HFFc6 (cell line): ENCODE data around the gene MYO1G. TPM values are rescaled to one million over a fixed set of nuclear protein-coding genes. Genes with fewer than 3 reads are reported as not detected.

Source experiments
- DNase-seq: peaks from one replicate; pipeline ENCODE4 v3.0.0-alpha.2; 2018
- H3K27ac Mint-ChIP-seq: 2 replicates; pipeline ENCODE4 v1.8.0; 2020; ENCODE audit warnings: mild to moderate bottlenecking, mixed read lengths
- H3K27me3 Mint-ChIP-seq: 2 replicates; pipeline ENCODE4 v1.8.0; 2021; ENCODE audit warnings: mild to moderate bottlenecking, moderate library complexity, mixed read lengths; ENCODE audit not compliant: insufficient read depth
- H3K36me3 Mint-ChIP-seq: 2 replicates; pipeline ENCODE4 v1.8.0; 2021; ENCODE audit warnings: low read depth, mixed read lengths
- H3K4me1 Mint-ChIP-seq: 2 replicates; pipeline ENCODE4 v1.8.0; 2020; ENCODE audit warnings: low read depth, mixed read lengths
- H3K4me3 Mint-ChIP-seq: 2 replicates; pipeline ENCODE4 v1.8.0; 2020; ENCODE audit warnings: mild to moderate bottlenecking, moderate library complexity, mixed read lengths
- H3K9me3 Mint-ChIP-seq: 2 replicates; pipeline ENCODE4 v1.8.0; 2020; ENCODE audit warnings: mild to moderate bottlenecking, mixed read lengths
- total RNA-seq, 6 experiments: library from RNA; stranded (reverse); fragmentation: NEBNext Ultra II Directional; extraction: Animal tissue kit (Norgen Biotek cat#: 25700); gene quantifications; 2 replicates in 1 of 6; 3 replicates in 5 of 6; pipeline ENCODE4 v1.2.3, GENCODE V29; 2021
- TF ChIP-seq, protein P1 (sequence below): fragments of 200-600 bp; sonication (generic); IDR thresholded peaks from 2 replicates; pipeline ENCODE4 v1.5.0; 2021; ENCODE audit warnings: antibody characterized with exemption, mild to moderate bottlenecking

The MYO1G gene
- total RNA-seq, 6 experiments from 2014 or later, result not detected

DNA sequence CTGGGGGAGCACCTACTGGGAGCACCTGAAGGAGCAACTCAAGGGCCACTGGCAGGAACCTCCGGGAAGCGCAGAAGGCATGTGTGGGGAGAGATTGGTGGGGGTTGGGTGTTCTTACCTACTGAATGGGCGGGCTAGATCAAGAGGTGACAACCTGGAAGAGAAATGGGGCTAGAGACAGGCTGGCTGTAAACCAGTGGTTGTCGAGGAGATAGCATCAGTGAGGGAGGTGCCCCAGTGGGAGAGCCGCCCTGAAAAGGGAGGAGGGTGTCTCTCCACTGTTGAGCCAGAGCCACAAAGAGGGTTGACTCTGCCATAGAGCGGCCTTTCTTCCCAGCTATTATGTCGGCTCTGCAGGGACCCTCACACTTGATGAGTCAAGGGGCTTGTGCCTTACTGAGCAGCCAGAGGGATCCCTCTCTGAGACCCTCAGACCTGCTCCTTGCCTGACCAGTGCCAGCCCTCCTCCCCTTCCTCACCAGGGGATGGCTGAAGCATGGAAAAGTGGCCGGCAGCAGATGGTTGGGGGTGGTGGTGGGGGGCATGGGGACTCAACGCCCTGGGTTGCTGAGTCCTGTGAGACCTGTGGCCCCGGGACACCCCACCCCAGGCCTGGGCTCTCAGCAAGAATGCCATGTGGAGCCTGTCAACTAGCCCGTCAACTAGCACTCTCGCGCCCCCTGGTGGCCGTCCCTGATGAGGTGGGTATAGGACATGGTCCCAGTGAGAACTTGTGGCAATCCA, 57.0 kb downstream of the MYO1G start:
- TF ChIP-seq, protein P1, sequence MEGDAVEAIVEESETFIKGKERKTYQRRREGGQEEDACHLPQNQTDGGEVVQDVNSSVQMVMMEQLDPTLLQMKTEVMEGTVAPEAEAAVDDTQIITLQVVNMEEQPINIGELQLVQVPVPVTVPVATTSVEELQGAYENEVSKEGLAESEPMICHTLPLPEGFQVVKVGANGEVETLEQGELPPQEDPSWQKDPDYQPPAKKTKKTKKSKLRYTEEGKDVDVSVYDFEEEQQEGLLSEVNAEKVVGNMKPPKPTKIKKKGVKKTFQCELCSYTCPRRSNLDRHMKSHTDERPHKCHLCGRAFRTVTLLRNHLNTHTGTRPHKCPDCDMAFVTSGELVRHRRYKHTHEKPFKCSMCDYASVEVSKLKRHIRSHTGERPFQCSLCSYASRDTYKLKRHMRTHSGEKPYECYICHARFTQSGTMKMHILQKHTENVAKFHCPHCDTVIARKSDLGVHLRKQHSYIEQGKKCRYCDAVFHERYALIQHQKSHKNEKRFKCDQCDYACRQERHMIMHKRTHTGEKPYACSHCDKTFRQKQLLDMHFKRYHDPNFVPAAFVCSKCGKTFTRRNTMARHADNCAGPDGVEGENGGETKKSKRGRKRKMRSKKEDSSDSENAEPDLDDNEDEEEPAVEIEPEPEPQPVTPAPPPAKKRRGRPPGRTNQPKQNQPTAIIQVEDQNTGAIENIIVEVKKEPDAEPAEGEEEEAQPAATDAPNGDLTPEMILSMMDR, result peak; percentile 98
- H3K36me3 Mint-ChIP-seq, result no peaks in the 10 kb centered on the region
- no peaks in the 10 kb centered on the region for H3K9me3 Mint-ChIP-seq
- H3K4me1 Mint-ChIP-seq, result no peaks in the 10 kb centered on the region
- H3K27ac Mint-ChIP-seq, result no peak overlapping the region
- peaks cover 2% of the 10 kb centered on the region for H3K27me3 Mint-ChIP-seq
- DNase-seq, result peak; percentile 50
- no peak overlapping the region for H3K4me3 Mint-ChIP-seq

DNA sequence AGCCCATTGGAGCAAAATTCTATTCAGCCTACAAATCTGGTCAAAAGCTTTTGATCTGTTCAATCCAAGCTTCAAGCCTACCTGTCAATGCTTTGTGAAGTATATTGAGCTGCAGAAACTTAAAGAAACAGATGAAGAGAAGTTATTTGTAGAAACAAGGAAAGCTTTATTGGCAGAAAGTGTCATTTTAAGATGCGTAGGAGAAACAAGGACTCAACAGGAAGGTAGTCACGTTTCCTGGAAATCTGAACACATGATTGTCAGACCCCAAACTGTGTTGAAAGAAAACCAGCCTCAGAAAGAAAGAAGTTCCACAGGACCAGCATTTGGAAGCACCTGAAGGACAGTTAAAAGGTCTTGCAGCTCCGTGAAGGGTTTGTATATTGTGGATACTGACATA, 58.7 kb downstream of the MYO1G start:
- Mint-ChIP-seq H3K9me3 (no peaks in the 10 kb centered on the region), H3K27me3 (peaks cover 2% of the 10 kb centered on the region), H3K27ac (no peak overlapping the region), H3K4me3 (no peak overlapping the region), H3K4me1 (no peaks in the 10 kb centered on the region), H3K36me3 (no peaks in the 10 kb centered on the region)
- TF ChIP-seq, protein P1, result no peak
- no peak for DNase-seq

DNA sequence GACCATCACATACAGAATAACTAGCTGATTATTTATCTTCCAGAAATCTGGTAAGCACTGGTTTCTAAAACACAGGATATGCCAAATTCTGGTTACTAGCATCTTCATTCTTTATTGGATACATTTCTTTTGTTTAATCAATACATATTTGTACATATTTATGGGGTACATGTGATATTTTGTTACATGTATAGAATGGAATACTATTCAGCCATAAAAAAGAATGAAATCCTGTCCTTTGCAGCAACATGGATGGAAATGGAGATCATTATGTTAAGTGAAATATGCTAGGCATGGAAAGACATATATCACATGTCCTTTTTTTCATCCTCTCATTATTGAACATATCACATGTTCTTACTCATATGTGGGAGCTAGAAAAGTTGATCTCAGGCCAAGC, 60.8 kb downstream of the MYO1G start:
- H3K4me1 Mint-ChIP-seq, result no peaks in the 10 kb centered on the region
- DNase-seq, result no peak
- no peaks in the 10 kb centered on the region for H3K9me3 Mint-ChIP-seq
- TF ChIP-seq, protein P1, result no peak
- no peaks in the 10 kb centered on the region for H3K27me3 Mint-ChIP-seq
- no peak overlapping the region for H3K27ac Mint-ChIP-seq
- no peak overlapping the region for H3K4me3 Mint-ChIP-seq
- no peaks in the 10 kb centered on the region for H3K36me3 Mint-ChIP-seq

DNA sequence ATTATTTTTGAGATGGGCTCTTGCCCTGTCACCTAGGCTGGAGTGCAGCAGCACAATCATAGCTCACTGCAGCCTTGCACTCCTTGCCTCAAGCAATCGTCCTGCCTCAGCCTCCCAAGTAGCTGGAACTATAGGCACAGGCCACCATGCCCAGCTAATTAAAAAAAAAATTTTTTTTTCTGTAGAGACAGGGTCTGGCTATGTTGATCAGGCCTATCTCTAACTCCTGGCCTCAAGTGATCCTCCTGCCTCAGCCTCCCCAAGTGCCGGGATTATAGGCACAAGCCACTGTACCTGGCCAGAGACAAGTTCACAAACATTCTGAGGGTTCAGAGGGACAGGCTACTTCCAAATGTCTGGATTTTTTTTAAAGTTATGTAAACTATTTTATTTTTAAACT, 61.4 kb downstream of the MYO1G start:
- Mint-ChIP-seq H3K9me3 (no peaks in the 10 kb centered on the region), H3K4me3 (no peak overlapping the region)
- no peak for DNase-seq

DNA sequence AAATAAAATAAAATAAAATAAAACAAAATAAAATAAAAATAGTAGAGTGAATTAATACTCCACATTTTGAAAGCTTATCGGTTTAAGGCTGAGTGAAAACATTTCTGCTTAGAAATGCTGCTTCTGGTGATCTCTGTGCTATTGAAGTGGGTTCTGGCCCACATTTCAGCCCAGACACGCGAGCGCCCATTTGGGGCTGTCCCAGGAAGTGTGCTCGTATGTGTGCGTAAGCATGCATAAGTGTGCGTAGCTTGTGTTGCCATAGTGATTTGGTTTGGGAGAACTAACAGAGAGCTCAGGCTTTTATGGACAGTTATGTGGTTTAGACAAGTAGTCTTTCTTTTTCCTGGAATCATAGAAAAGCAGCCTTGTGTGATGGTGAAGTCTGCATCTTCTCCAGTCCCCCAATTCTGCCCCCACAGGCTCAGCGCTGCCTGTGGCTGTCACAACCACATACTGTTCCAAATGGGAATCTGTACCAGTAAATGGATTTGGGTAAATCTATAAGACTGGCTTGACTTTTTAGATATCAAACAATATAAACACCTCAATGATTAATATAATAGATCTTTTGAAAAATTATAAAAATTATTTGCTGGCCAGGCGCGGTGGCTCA, 63.7 kb downstream of the MYO1G start:
- no peaks in the 10 kb centered on the region for H3K36me3 Mint-ChIP-seq
- no peaks in the 10 kb centered on the region; the same call in 1 of the 2 replicates for H3K27me3 Mint-ChIP-seq
- DNase-seq, result no peak
- H3K27ac Mint-ChIP-seq, result no peak overlapping the region
- H3K9me3 Mint-ChIP-seq, result no peaks in the 10 kb centered on the region
- TF ChIP-seq, protein P1, result no peak
- no peak overlapping the region for H3K4me3 Mint-ChIP-seq
- H3K4me1 Mint-ChIP-seq, result 0 out of 2 replicates have a peak, but pooled peaks cover 8% of the 10 kb centered on the region

More for the DNA sequence above, 61.4 kb downstream of the MYO1G start:
- TF ChIP-seq, protein P1, result no peak
- Mint-ChIP-seq H3K4me1 (0 out of 2 replicates have a peak, but pooled peaks cover 5% of the 10 kb centered on the region), H3K36me3 (no peaks in the 10 kb centered on the region), H3K27ac (no peak overlapping the region), H3K27me3 (no peaks in the 10 kb centered on the region)
